ENCODE results near the gene GPR18. TPM values are rescaled to one million over a fixed set of nuclear protein-coding genes. Genes with fewer than 3 reads are reported as not detected.

GPR18 gene
- total RNA-seq, 1 donor from 2014 or later, result under 0.01 TPM

GRCh38 chr13:99208185-99208584 lies 50.0 kb downstream of the GPR18 start:
- H3K4me3 ChIP-seq (ENCODE audit: low read length in 3 of 3), result no peak overlapping the region
- no peaks in the 10 kb centered on the region for H3K27me3 ChIP-seq (ENCODE audit: control insufficient read depth in 3 of 3, insufficient read depth in 3 of 3, low read length in 3 of 3)
- no peaks in the 10 kb centered on the region for H3K9me3 ChIP-seq (ENCODE audit: control insufficient read depth in 3 of 3, low read length in 3 of 3)
- H3K9ac ChIP-seq (ENCODE audit: low read depth in 1 of 3, low read length in 3 of 3), result peak overlapping the region in 1 of 3 donors; percentile 23
- peaks cover 0 to 8% (median 0%) of the 10 kb centered on the region in 3 donors for H3K36me3 ChIP-seq (ENCODE audit: control insufficient read depth in 3 of 3, insufficient read depth in 3 of 3, low read length in 3 of 3)
- no peak overlapping the region for H3K27ac ChIP-seq (ENCODE audit: low read depth, low read length)
- H3K4me1 ChIP-seq (ENCODE audit: control insufficient read depth in 3 of 3, insufficient read depth in 3 of 3, low read length in 3 of 3), result peaks cover 8 to 38% (median 10%) of the 10 kb centered on the region in 3 donors

GRCh38 chr13:99207511-99207910 lies 50.7 kb downstream of the GPR18 start:
- no peaks in the 10 kb centered on the region for H3K9me3 ChIP-seq (ENCODE audit: control insufficient read depth in 3 of 3, low read length in 3 of 3)
- H3K4me1 ChIP-seq (ENCODE audit: control insufficient read depth in 3 of 3, insufficient read depth in 3 of 3, low read length in 3 of 3), result peaks cover 11 to 41% (median 13%) of the 10 kb centered on the region in 3 donors
- H3K4me3 ChIP-seq (ENCODE audit: low read length in 3 of 3), result no peak overlapping the region
- peaks cover 0 to 8% (median 0%) of the 10 kb centered on the region in 3 donors for H3K36me3 ChIP-seq (ENCODE audit: control insufficient read depth in 3 of 3, insufficient read depth in 3 of 3, low read length in 3 of 3)
- no peak overlapping the region for H3K9ac ChIP-seq (ENCODE audit: low read depth in 1 of 3, low read length in 3 of 3)
- H3K27me3 ChIP-seq (ENCODE audit: control insufficient read depth in 3 of 3, insufficient read depth in 3 of 3, low read length in 3 of 3), result no peaks in the 10 kb centered on the region
- H3K27ac ChIP-seq (ENCODE audit: low read depth, low read length), result no peak overlapping the region

GRCh38 chr13:99206873-99207272 lies 51.3 kb downstream of the GPR18 start:
- Histone ChIP-seq H3K4me3 (ENCODE audit: low read length in 3 of 3) (no peak overlapping the region), H3K27me3 (ENCODE audit: control insufficient read depth in 3 of 3, insufficient read depth in 3 of 3, low read length in 3 of 3) (no peaks in the 10 kb centered on the region), H3K9me3 (ENCODE audit: control insufficient read depth in 3 of 3, low read length in 3 of 3) (no peaks in the 10 kb centered on the region), H3K4me1 (ENCODE audit: control insufficient read depth in 3 of 3, insufficient read depth in 3 of 3, low read length in 3 of 3) (peaks cover 15 to 46% (median 19%) of the 10 kb centered on the region in 3 donors), H3K36me3 (ENCODE audit: control insufficient read depth in 3 of 3, insufficient read depth in 3 of 3, low read length in 3 of 3) (peaks cover 0 to 8% (median 0%) of the 10 kb centered on the region in 3 donors), H3K9ac (ENCODE audit: low read depth in 1 of 3, low read length in 3 of 3) (no peak overlapping the region), H3K27ac (ENCODE audit: low read depth, low read length) (no peak overlapping the region)

- Histone ChIP-seq H3K36me3 (ENCODE audit: control insufficient read depth in 3 of 3, insufficient read depth in 3 of 3, low read length in 3 of 3) (peaks cover 0 to 8% (median 0%) of the 10 kb centered on the region in 3 donors), H3K4me1 (ENCODE audit: control insufficient read depth in 3 of 3, insufficient read depth in 3 of 3, low read length in 3 of 3) (peaks cover 18 to 44% (median 22%) of the 10 kb centered on the region in 3 donors), H3K9me3 (ENCODE audit: control insufficient read depth in 3 of 3, low read length in 3 of 3) (no peaks in the 10 kb centered on the region), H3K4me3 (ENCODE audit: low read length in 3 of 3) (no peak overlapping the region), H3K9ac (ENCODE audit: low read depth in 1 of 3, low read length in 3 of 3) (no peak overlapping the region), H3K27me3 (ENCODE audit: control insufficient read depth in 3 of 3, insufficient read depth in 3 of 3, low read length in 3 of 3) (no peaks in the 10 kb centered on the region), H3K27ac (ENCODE audit: low read depth, low read length) (no peak overlapping the region)
These were observed 52.0 kb downstream of the GPR18 start for GRCh38 chr13:99206226-99206625.

- no peak overlapping the region for H3K27ac ChIP-seq (ENCODE audit: low read depth, low read length)
- peaks cover 0 to 8% (median 0%) of the 10 kb centered on the region in 3 donors for H3K36me3 ChIP-seq (ENCODE audit: control insufficient read depth in 3 of 3, insufficient read depth in 3 of 3, low read length in 3 of 3)
- no peak overlapping the region for H3K9ac ChIP-seq (ENCODE audit: low read depth in 1 of 3, low read length in 3 of 3)
- H3K4me3 ChIP-seq (ENCODE audit: low read length in 3 of 3), result no peak overlapping the region
- no peaks in the 10 kb centered on the region for H3K27me3 ChIP-seq (ENCODE audit: control insufficient read depth in 3 of 3, insufficient read depth in 3 of 3, low read length in 3 of 3)
- no peaks in the 10 kb centered on the region for H3K9me3 ChIP-seq (ENCODE audit: control insufficient read depth in 3 of 3, low read length in 3 of 3)
- H3K4me1 ChIP-seq (ENCODE audit: control insufficient read depth in 3 of 3, insufficient read depth in 3 of 3, low read length in 3 of 3), result peaks cover 18 to 46% (median 23%) of the 10 kb centered on the region in 3 donors
These were observed 52.5 kb downstream of the GPR18 start for GRCh38 chr13:99205621-99206220.

Small RNA genes lying within 50 kb of the gene (small RNA-seq; reads per million reads assigned to genes)
- 0.07 reads per million for gene RN7SKP9

Other genes with a start within 250 kb of the GPR18 start
- 100 TPM for gene UBAC2, start 57.5 kb downstream of the GPR18 start, total RNA-seq
- gene GPR183, start 49.0 kb upstream of the GPR18 start, total RNA-seq, result 4.7 TPM
- 116 TPM for gene TM9SF2, start 243.1 kb upstream of the GPR18 start, total RNA-seq